H1 (cell line): Measurements from ENCODE around the gene MEIS2. TPM values are rescaled to one million over a fixed set of nuclear protein-coding genes. Genes with fewer than 3 reads are reported as not detected.

Experiments used
- CTCF ChIA-PET: fragments of 300-600 bp; sonication (Branson Sonifier 250); formaldehyde crosslinking; loops from one replicate; lab custom pipeline; 2021; ENCODE audit not compliant: partially characterized antibody; lab: Charles Lee
- POLR2A ChIA-PET: fragments of 300-600 bp; sonication (Branson Sonifier 250); formaldehyde crosslinking; loops from one replicate; lab custom pipeline; 2021; ENCODE audit warnings: inconsistent platforms; ENCODE audit not compliant: partially characterized antibody; lab: Charles Lee
- DNase-seq, 2 experiments: peaks; one replicate each; pipeline versions ENCODE4 v3.0.0 to v3.0.0-alpha.2; 2010 to 2022; ENCODE audit warnings: low spot score in 2 of 2, low read depth in 1 of 2, mixed read lengths in 1 of 2
- FAIRE-seq: peaks from 2 replicates; lab custom pipeline; 2011; peaks lifted over from hg19 to GRCh38; lab: Jason Lieb, UNC
- H2AFZ ChIP-seq: 2 replicates; pipeline ENCODE4 v1.8.1; 2012; ENCODE audit warnings: low read length, inconsistent platforms
- H2AK5ac ChIP-seq: 2 replicates; pipeline ENCODE4 v1.6.1; 2013; ENCODE audit warnings: low read depth, low read length
- H2BK120ac ChIP-seq: replicated peaks from 2 replicates; pipeline ENCODE3; 2013; ENCODE audit warnings: low read depth, low read length, inconsistent platforms
- H2BK12ac ChIP-seq: 2 replicates; pipeline ENCODE4 v1.6.1; 2013; ENCODE audit warnings: low read depth, low read length
- H2BK15ac ChIP-seq: 2 replicates; pipeline ENCODE4 v1.6.1; 2013; ENCODE audit warnings: low read length
- H2BK20ac ChIP-seq: 2 replicates; pipeline ENCODE4 v1.6.1; 2013; ENCODE audit warnings: low read length
- H2BK5ac ChIP-seq: 2 replicates; pipeline ENCODE4 v1.6.1; 2013; ENCODE audit warnings: low read depth, low read length
- H3K14ac ChIP-seq: 2 replicates; pipeline ENCODE4 v1.6.1; 2013; ENCODE audit warnings: inconsistent platforms; ENCODE audit not compliant: insufficient read length
- H3K18ac ChIP-seq: 2 replicates; pipeline ENCODE4 v1.6.1; 2013; ENCODE audit warnings: low read length; ENCODE audit errors: extremely low read depth
- H3K23ac ChIP-seq: 2 replicates; pipeline ENCODE4 v1.6.1; 2013; ENCODE audit warnings: inconsistent platforms; ENCODE audit not compliant: insufficient read length
- H3K23me2 ChIP-seq: 2 replicates; pipeline ENCODE4 v1.6.1; 2013; ENCODE audit warnings: low read depth, low read length
- H3K27ac ChIP-seq: 2 replicates; pipeline ENCODE4 v1.6.1; 2011; ENCODE audit warnings: low read depth, low read length, inconsistent platforms
- H3K27me3 ChIP-seq, 4 experiments: replicated peaks in 1 of 4; 1 replicate in 1 of 4; 2 replicates in 3 of 4; pipeline versions ENCODE4 v1.6.1 to v1.8.1; 2011 to 2013; ENCODE audit warnings: low read length in 3 of 4, mild to moderate bottlenecking in 3 of 4, inconsistent platforms in 2 of 4, mixed read lengths in 2 of 4, moderate library complexity in 1 of 4; ENCODE audit not compliant: control insufficient read depth in 3 of 4, insufficient read depth in 3 of 4; ENCODE audit errors: extremely low read depth in 1 of 4
- H3K36me3 ChIP-seq, 4 experiments: 2 replicates each; pipeline versions ENCODE4 v1.6.1 to v1.8.1; 2011 to 2013; ENCODE audit warnings: mild to moderate bottlenecking in 4 of 4, low read length in 3 of 4, moderate library complexity in 2 of 4, control low read depth in 1 of 4, inconsistent platforms in 1 of 4; ENCODE audit not compliant: insufficient read depth in 4 of 4, control insufficient read depth in 2 of 4
- H3K4ac ChIP-seq: replicated peaks from 2 replicates; pipeline ENCODE3; 2013; ENCODE audit warnings: low read length, low read depth, mixed read lengths, inconsistent platforms; ENCODE audit not compliant: insufficient read length
- H3K4me1 ChIP-seq, 4 experiments: replicated peaks in 1 of 4; 1 replicate in 1 of 4; 2 replicates in 3 of 4; pipeline versions ENCODE4 v1.6.1 to v1.8.1; 2011 to 2013; ENCODE audit warnings: low read length in 3 of 4, inconsistent platforms in 2 of 4, mixed read lengths in 1 of 4; ENCODE audit not compliant: insufficient read depth in 4 of 4, control insufficient read depth in 3 of 4
- H3K4me2 ChIP-seq, 2 experiments: 2 replicates each; pipeline versions ENCODE4 v1.6.1 to v1.8.1; 2011 to 2013; ENCODE audit warnings: low read depth in 2 of 2, low read length in 2 of 2, control low read depth in 1 of 2, inconsistent platforms in 1 of 2, mild to moderate bottlenecking in 1 of 2; ENCODE audit not compliant: insufficient read depth in 1 of 2
- H3K4me3 ChIP-seq, 4 experiments: fragments of 200-600, 300-600 bp in 1 of 4; sonication (generic), shearing (Covaris generic), sonication (Bioruptor Twin) in 1 of 4; 2 replicates each; pipeline versions ENCODE4 v1.5.1 to v1.8.1; 2011 to 2016; ENCODE audit warnings: low read length in 4 of 4, low read depth in 3 of 4, control low read depth in 2 of 4, inconsistent platforms in 2 of 4, mild to moderate bottlenecking in 2 of 4, mixed read lengths in 1 of 4, moderate library complexity in 1 of 4; ENCODE audit not compliant: insufficient read depth in 2 of 4; ENCODE audit errors: extremely low read depth in 1 of 4
- H3K56ac ChIP-seq: replicated peaks from 2 replicates; pipeline ENCODE3; 2013; ENCODE audit warnings: low read depth, mild to moderate bottlenecking, mixed read lengths, low read length, inconsistent platforms; ENCODE audit not compliant: insufficient read length
- H3K79me1 ChIP-seq: 2 replicates; pipeline ENCODE4 v1.6.1; 2013; ENCODE audit warnings: low read depth, low read length, control low read depth
- H3K79me2 ChIP-seq, 2 experiments: 2 replicates each; pipeline versions ENCODE4 v1.6.1 to v1.8.1; 2012 to 2013; ENCODE audit warnings: low read length in 2 of 2, mild to moderate bottlenecking in 2 of 2, inconsistent platforms in 1 of 2; ENCODE audit not compliant: insufficient read depth in 2 of 2, control insufficient read depth in 1 of 2
- H3K9ac ChIP-seq, 4 experiments: replicated peaks in 1 of 4; 1 replicate in 1 of 4; 2 replicates in 3 of 4; pipeline versions ENCODE4 v1.6.1 to v1.8.1; 2011 to 2013; ENCODE audit warnings: low read depth in 3 of 4, low read length in 3 of 4, control low read depth in 2 of 4, mild to moderate bottlenecking in 2 of 4, moderate library complexity in 2 of 4, inconsistent platforms in 1 of 4; ENCODE audit errors: extremely low read depth in 1 of 4
- H3K9me3 ChIP-seq, 2 experiments: 2 replicates each; pipeline versions ENCODE4 v1.6.1 to v1.8.1; 2012 to 2013; ENCODE audit warnings: mild to moderate bottlenecking in 2 of 2, moderate library complexity in 2 of 2, control low read depth in 1 of 2, inconsistent platforms in 1 of 2, low read depth in 1 of 2, low read length in 1 of 2, mixed read lengths in 1 of 2; ENCODE audit not compliant: insufficient read depth in 2 of 2
- H4K20me1 ChIP-seq, 2 experiments: replicated peaks in 1 of 2; 2 replicates each; pipeline versions ENCODE3 to v1.8.1; 2011 to 2013; ENCODE audit warnings: inconsistent platforms in 2 of 2, low read length in 2 of 2, mild to moderate bottlenecking in 1 of 2; ENCODE audit not compliant: insufficient read depth in 2 of 2, control insufficient read depth in 1 of 2
- H4K5ac ChIP-seq: 2 replicates; pipeline ENCODE4 v1.6.1; 2013; ENCODE audit warnings: low read length, low read depth, mixed read lengths, inconsistent platforms; ENCODE audit not compliant: insufficient read length
- H4K8ac ChIP-seq: 2 replicates; pipeline ENCODE4 v1.8.0; 2013; ENCODE audit warnings: mild to moderate bottlenecking, moderate library complexity, low read length, inconsistent platforms; ENCODE audit not compliant: insufficient read depth; ENCODE audit errors: extremely low read depth
- H4K91ac ChIP-seq: replicated peaks from 2 replicates; pipeline ENCODE3; 2013; ENCODE audit warnings: low read length, mixed read lengths, inconsistent platforms; ENCODE audit not compliant: insufficient read length
- ASH2L ChIP-seq: fragments of 200-600, 300-600 bp; sonication (generic); IDR thresholded peaks from one replicate; pipeline ENCODE4 v1.7.1; 2017; ENCODE audit warnings: low read length
- BACH1 ChIP-seq: IDR thresholded peaks from 2 replicates; pipeline ENCODE4 v1.6.1; 2012; ENCODE audit warnings: low read length, improper control_type of control experiment
- BRCA1 ChIP-seq: IDR thresholded peaks from 2 replicates; pipeline ENCODE4 v1.6.1; 2012; ENCODE audit warnings: low read depth, low read length, improper control_type of control experiment
- CBX8 ChIP-seq: fragments of 300-800, 300-1000 bp; sonication (generic); IDR thresholded peaks from 2 replicates; pipeline ENCODE4 v1.7.1; 2016; ENCODE audit warnings: low read depth, low read length, borderline replicate concordance
- CTBP2 ChIP-seq: IDR thresholded peaks from 2 replicates; pipeline ENCODE4 v1.7.0; 2011; ENCODE audit warnings: borderline replicate concordance, mild to moderate bottlenecking, moderate library complexity, mixed read lengths, low read length; ENCODE audit not compliant: insufficient read depth, insufficient read length
- EGR1 ChIP-seq: IDR thresholded peaks from 2 replicates; pipeline ENCODE4 v1.6.1; 2011; ENCODE audit warnings: low read depth, low read length, borderline replicate concordance
- GTF2F1 ChIP-seq: IDR thresholded peaks from 2 replicates; pipeline ENCODE4 v1.6.1; 2012; ENCODE audit warnings: low read depth, low read length, improper control_type of control experiment, borderline replicate concordance
- HDAC6 ChIP-seq: IDR thresholded peaks from one replicate; pipeline ENCODE4 v1.7.1; 2012; ENCODE audit warnings: low read depth, mild to moderate bottlenecking, inconsistent platforms, low read length, moderate library complexity
- MAFK ChIP-seq: IDR thresholded peaks from 2 replicates; pipeline ENCODE4 v1.6.1; 2012; ENCODE audit warnings: low read depth, mild to moderate bottlenecking, improper control_type of control experiment, low read length
- SP2 ChIP-seq: IDR thresholded peaks from 2 replicates; pipeline ENCODE4 v1.6.1; 2012; ENCODE audit warnings: mild to moderate bottlenecking, low read length, inconsistent platforms
- SUZ12 ChIP-seq: fragments of 200-600 bp; sonication (generic); IDR thresholded peaks from 2 replicates; pipeline ENCODE4 v1.6.1; 2012; ENCODE audit warnings: mild to moderate bottlenecking, inconsistent platforms, low read length, moderate library complexity, mixed read lengths
- YY1 ChIP-seq: IDR thresholded peaks from 2 replicates; pipeline ENCODE4 v1.6.1; 2011; ENCODE audit warnings: low read depth, mild to moderate bottlenecking, low read length
- WGBS, 2 experiments: shearing (Covaris generic) in 1 of 2; methylation state at CpG; one replicate each; pipeline versions ENCODE4 v1.1.6 to v1.1.7; 2013 to 2015; ENCODE audit warnings: low lambda C conversion rate in 2 of 2, mixed read lengths in 2 of 2, inconsistent platforms in 1 of 2, low coverage in 1 of 2, missing lambda C conversion rate in 1 of 2; ENCODE audit not compliant: insufficient replicate concordance in 2 of 2, insufficient coverage in 1 of 2, insufficient read length in 1 of 2; ENCODE audit errors: extremely low coverage in 1 of 2, missing lambda C conversion rate in 1 of 2; 5-methylcytosine and 5-hydroxymethylcytosine counted together
- polyA plus RNA-seq, 7 experiments: library from polyadenylated mRNA; depleted of rRNA in 3 of 7; stranded (reverse) in 5 of 7; unstranded in 2 of 7; fragments of >200 nt in 5 of 7; fragments of 200-250 nt in 2 of 7; gene quantifications; 1 replicate in 5 of 7; 2 replicates in 1 of 7; 4 replicates in 1 of 7; pipeline versions ENCODE4 v1.2.1 to v1.2.3, GENCODE V29; 2011 to 2013; ENCODE audit warnings: missing spikeins in 2 of 7, mixed read lengths in 2 of 7
- total RNA-seq: library from RNA; stranded (reverse); fragmentation: NEBNext Ultra II Directional; extraction: Animal tissue kit (Norgen Biotek cat#: 25700); gene quantifications from 2 replicates; pipeline ENCODE4 v1.2.1, GENCODE V29; 2021
- TF ChIP-seq, protein P1 (sequence below): IDR thresholded peaks from 2 replicates; pipeline ENCODE4 v1.6.1; 2012; ENCODE audit warnings: low read length, inconsistent platforms

MEIS2 gene
- total and polyA plus RNA-seq, 2 of the 8 experiments (the other 6 are each of a cell fraction or from before 2014, with no cell fraction given): 0.22 to 1.2 TPM

DNA sequence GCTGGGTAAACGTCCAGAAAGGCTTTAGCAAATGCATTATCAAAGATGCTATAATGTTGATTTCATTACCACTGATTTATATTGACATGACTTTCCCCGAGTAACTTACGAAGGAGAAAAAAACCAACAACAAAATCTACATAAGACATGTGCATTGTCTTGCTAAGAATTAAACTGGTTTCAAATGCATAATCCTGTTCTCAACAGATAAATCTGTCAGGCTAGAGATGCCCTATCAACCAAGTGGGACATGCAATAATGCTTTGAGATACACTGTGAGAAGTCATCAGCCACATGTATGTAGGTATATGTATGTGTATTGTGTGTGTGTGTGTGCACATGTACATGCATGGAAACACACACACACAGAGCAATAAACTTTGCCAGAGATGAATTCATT, 195.6 kb downstream of the MEIS2 start:
- Histone ChIP-seq H2AFZ (no peak overlapping the region), H2BK12ac (no peak overlapping the region), H3K9ac (no peak overlapping the region), H2BK15ac (no peak overlapping the region), H3K4me1 (peaks cover 0 to 27% (median 11%) of the 10 kb centered on the region in 4 experiments; a peak in 4 of 7 replicates), H4K8ac (no peak overlapping the region), H4K5ac (no peak overlapping the region), H3K14ac (no peak overlapping the region), H2BK120ac (no peak overlapping the region), H2BK5ac (no peak overlapping the region), H3K27me3 (no peaks in the 10 kb centered on the region), H3K23me2 (no peaks in the 10 kb centered on the region), H3K36me3 (no peaks in the 10 kb centered on the region; a peak in 1 of 8 replicates), H3K4me3 (no peak overlapping the region), H4K91ac (no peak overlapping the region), H2BK20ac (no peak overlapping the region), H3K79me2 (no peaks in the 10 kb centered on the region), H3K27ac (no peak overlapping the region), H3K23ac (no peak overlapping the region), H3K56ac (no peak overlapping the region), H2AK5ac (no peak overlapping the region), H3K9me3 (no peaks in the 10 kb centered on the region), H4K20me1 (no peaks in the 10 kb centered on the region), H3K4me2 (peak overlapping the region; percentile 41 to 59; a peak in 3 of 4 replicates), H3K79me1 (no peaks in the 10 kb centered on the region), H3K18ac (no peak overlapping the region), H3K4ac (no peak overlapping the region)
- 36% methylated on average over 3 of the region's 3 CpGs; no CpG with 5 or more reads in 1 of the 2 experiments for WGBS, 2 experiments
- ChIA-PET POLR2A (interaction anchor here (0.8 kb wide), 1 partner anchor 8 kb away, joined by 3 read pairs; no protein-coding TSS in a partner anchor), CTCF (interaction anchor here (1.1 to 1.9 kb wide), 2 partner anchors 21 to 192 kb away, joined by 3 to 7 read pairs; no protein-coding TSS in a partner anchor)
- FAIRE-seq (no peak), DNase-seq (no peak)
- no peak for TF ChIP-seq EGR1
- no peak for TF ChIP-seq CBX8
- TF ChIP-seq CTBP2: no peak
- no peak for TF ChIP-seq GTF2F1
- no peak for TF ChIP-seq MAFK
- TF ChIP-seq, protein P1, sequence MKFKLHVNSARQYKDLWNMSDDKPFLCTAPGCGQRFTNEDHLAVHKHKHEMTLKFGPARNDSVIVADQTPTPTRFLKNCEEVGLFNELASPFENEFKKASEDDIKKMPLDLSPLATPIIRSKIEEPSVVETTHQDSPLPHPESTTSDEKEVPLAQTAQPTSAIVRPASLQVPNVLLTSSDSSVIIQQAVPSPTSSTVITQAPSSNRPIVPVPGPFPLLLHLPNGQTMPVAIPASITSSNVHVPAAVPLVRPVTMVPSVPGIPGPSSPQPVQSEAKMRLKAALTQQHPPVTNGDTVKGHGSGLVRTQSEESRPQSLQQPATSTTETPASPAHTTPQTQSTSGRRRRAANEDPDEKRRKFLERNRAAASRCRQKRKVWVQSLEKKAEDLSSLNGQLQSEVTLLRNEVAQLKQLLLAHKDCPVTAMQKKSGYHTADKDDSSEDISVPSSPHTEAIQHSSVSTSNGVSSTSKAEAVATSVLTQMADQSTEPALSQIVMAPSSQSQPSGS: no peak
- no peak for TF ChIP-seq BRCA1
- TF ChIP-seq ASH2L: no peak
- no peak for TF ChIP-seq SUZ12
- no peak for TF ChIP-seq HDAC6
- no peak for TF ChIP-seq YY1
- no peak for TF ChIP-seq BACH1
- TF ChIP-seq SP2: no peak
